Keratinocyte (primary cell): ENCODE data around the gene AKR1E2. TPM values are rescaled to one million over a fixed set of nuclear protein-coding genes. Genes with fewer than 3 reads are reported as not detected.

Experiments used
- DNase-seq: peaks from one replicate; pipeline ENCODE4 v3.0.0-alpha.2; 2011; ENCODE audit warnings: low read depth, missing footprints, low spot score
- FAIRE-seq: peaks from 2 replicates; lab custom pipeline; 2011; peaks lifted over from hg19 to GRCh38; lab: Jason Lieb, UNC
- H2AFZ ChIP-seq: 2 replicates; pipeline ENCODE4 v1.6.0; 2012; ENCODE audit warnings: low read length, control low read depth, inconsistent platforms; ENCODE audit not compliant: control insufficient read depth
- H3K27ac ChIP-seq: 2 replicates; pipeline ENCODE4 v1.5.1; 2011; ENCODE audit warnings: low read length; ENCODE audit not compliant: control insufficient read depth, insufficient read depth
- H3K27me3 ChIP-seq: 3 replicates; pipeline ENCODE4 v1.6.0; 2011; ENCODE audit warnings: low read length; ENCODE audit not compliant: control insufficient read depth, insufficient read depth; ENCODE audit errors: extremely low read depth
- H3K36me3 ChIP-seq, 2 experiments: 2 replicates in 1 of 2; 3 replicates in 1 of 2; pipeline ENCODE4 v1.5.1; 2011; ENCODE audit warnings: low read length in 2 of 2, mild to moderate bottlenecking in 1 of 2; ENCODE audit not compliant: control insufficient read depth in 2 of 2, insufficient read depth in 2 of 2; ENCODE audit errors: extremely low read depth in 1 of 2
- H3K4me1 ChIP-seq: 3 replicates; pipeline ENCODE4 v1.5.1; 2011; ENCODE audit warnings: low read length; ENCODE audit not compliant: control insufficient read depth, insufficient read depth; ENCODE audit errors: extremely low read depth
- H3K4me2 ChIP-seq: 3 replicates; pipeline ENCODE4 v1.6.0; 2011; ENCODE audit warnings: low read depth, low read length; ENCODE audit not compliant: control insufficient read depth, insufficient read depth; ENCODE audit errors: extremely low read depth
- H3K4me3 ChIP-seq, 3 experiments: fragments of 200-600 bp in 1 of 3; sonication (generic) in 1 of 3; 2 replicates in 2 of 3; 3 replicates in 1 of 3; pipeline ENCODE4 v1.5.1; 2011 to 2016; ENCODE audit warnings: low read length in 3 of 3, mild to moderate bottlenecking in 3 of 3, control low read depth in 2 of 3, inconsistent platforms in 1 of 3, low read depth in 1 of 3, mixed read lengths in 1 of 3, mixed run types in 1 of 3, moderate library complexity in 1 of 3; ENCODE audit not compliant: control insufficient read depth in 2 of 3, insufficient read depth in 2 of 3; ENCODE audit errors: extremely low read depth in 1 of 3
- H3K79me2 ChIP-seq: 2 replicates; pipeline ENCODE4 v1.6.0; 2012; ENCODE audit warnings: low read length; ENCODE audit not compliant: control insufficient read depth, insufficient read depth
- H3K9ac ChIP-seq: 3 replicates; pipeline ENCODE4 v1.6.0; 2011; ENCODE audit warnings: low read length; ENCODE audit not compliant: control insufficient read depth, insufficient read depth; ENCODE audit errors: extremely low read depth
- H3K9me1 ChIP-seq: 3 replicates; pipeline ENCODE4 v1.6.0; 2011; ENCODE audit warnings: low read length; ENCODE audit not compliant: control insufficient read depth, insufficient read depth; ENCODE audit errors: extremely low read depth
- H3K9me3 ChIP-seq: 2 replicates; pipeline ENCODE4 v1.5.1; 2012; ENCODE audit warnings: low read depth, low read length; ENCODE audit not compliant: control insufficient read depth
- H4K20me1 ChIP-seq: 3 replicates; pipeline ENCODE4 v1.6.0; 2011; ENCODE audit warnings: low read length; ENCODE audit not compliant: control insufficient read depth, insufficient read depth; ENCODE audit errors: extremely low read depth
- CTCF ChIP-seq, 3 experiments: IDR thresholded peaks in 1 of 3; conservative IDR thresholded peaks in 1 of 3; optimal IDR thresholded peaks in 1 of 3; 2 replicates in 2 of 3; 3 replicates in 1 of 3; pipeline versions ENCODE3 to v1.5.1; 2011; ENCODE audit warnings: low read length in 3 of 3, mild to moderate bottlenecking in 3 of 3, moderate library complexity in 2 of 3, control low read depth in 1 of 3, inconsistent platforms in 1 of 3; ENCODE audit not compliant: insufficient read depth in 2 of 3; ENCODE audit errors: extremely low read depth in 1 of 3
- EZH2 ChIP-seq: IDR thresholded peaks from one replicate; pipeline ENCODE4 v1.6.1; 2012; ENCODE audit warnings: inconsistent platforms, mild to moderate bottlenecking, low read length, moderate library complexity
- dilution Hi-C: fragments of 300-500 bp; cut with MboI; formaldehyde crosslinking; loops from one replicate; pipeline ENCODE4 v1.7.0; 2020; ENCODE audit warnings: low sequenced_read_pairs; ENCODE audit not compliant: extremely low pct_ligation_motif_present
- polyA plus RNA-seq, 5 experiments: library from polyadenylated mRNA; depleted of rRNA in 3 of 5; stranded (reverse) in 3 of 5; stranded (forward) in 1 of 5; unstranded in 1 of 5; fragments of >200 nt; gene quantifications; 1 replicate in 1 of 5; 2 replicates in 3 of 5; 3 replicates in 1 of 5; pipeline versions ENCODE4 v1.2.1 to v1.2.3, GENCODE V29; 2011 to 2012; ENCODE audit warnings: missing spikeins in 2 of 5, low read depth in 1 of 5, low replicate concordance in 1 of 5

Gene AKR1E2
- polyA plus RNA-seq, 1 donor (not counting 4 experiments of a cell fraction or from before 2014, with no cell fraction given), result 1.9 TPM

GRCh38 chr10:4813023-4813422 is 13.0 kb upstream of the AKR1E2 start:
- peak; percentile 85 for FAIRE-seq

GRCh38 chr10:4813496-4813895 is 12.5 kb upstream of the AKR1E2 start:
- DNase-seq, result no peak
- H3K4me1 ChIP-seq, result peaks cover 9% of the 10 kb centered on the region
- peak overlapping the region; percentile 7 for H3K27ac ChIP-seq
- no peak overlapping the region for H3K4me3 ChIP-seq
- no peak overlapping the region for H3K9ac ChIP-seq
- no peaks in the 10 kb centered on the region for H3K9me3 ChIP-seq
- H2AFZ ChIP-seq, result no peak overlapping the region
- H3K9me1 ChIP-seq, result no peaks in the 10 kb centered on the region
- no peak overlapping the region for H3K4me2 ChIP-seq
- FAIRE-seq, result no peak
- TF ChIP-seq EZH2, result no peak
- TF ChIP-seq CTCF (optimal IDR thresholded peaks at IDR 0.05 in 1 of 3, IDR thresholded peaks at IDR 0.05 in 1 of 3, conservative IDR thresholded peaks at IDR 0.05 in 1 of 3; ENCODE audit: extremely low read depth in 1 of 3, insufficient read depth in 2 of 3, low read length in 3 of 3), result no peak
- no peaks in the 10 kb centered on the region for H3K27me3 ChIP-seq
- H3K79me2 ChIP-seq, result no peaks in the 10 kb centered on the region
- H3K36me3 ChIP-seq, result no peaks in the 10 kb centered on the region
- no peaks in the 10 kb centered on the region for H4K20me1 ChIP-seq
- dilution Hi-C loops, result no loop called here

More at GRCh38 chr10:4813023-4813422, 13.0 kb upstream of the AKR1E2 start:
- no peak overlapping the region for H3K4me3 ChIP-seq
- no peak for TF ChIP-seq CTCF (optimal IDR thresholded peaks at IDR 0.05 in 1 of 3, IDR thresholded peaks at IDR 0.05 in 1 of 3, conservative IDR thresholded peaks at IDR 0.05 in 1 of 3; ENCODE audit: extremely low read depth in 1 of 3, insufficient read depth in 2 of 3, low read length in 3 of 3)
- no peak for TF ChIP-seq EZH2
- no peaks in the 10 kb centered on the region for H4K20me1 ChIP-seq
- no peaks in the 10 kb centered on the region for H3K9me3 ChIP-seq
- H3K4me2 ChIP-seq, result no peak overlapping the region
- no peaks in the 10 kb centered on the region for H3K79me2 ChIP-seq
- peak; percentile 62 for DNase-seq
- H3K9me1 ChIP-seq, result no peaks in the 10 kb centered on the region
- no peaks in the 10 kb centered on the region for H3K27me3 ChIP-seq
- dilution Hi-C loops, result no loop called here
- peak overlapping the region; percentile 33 for H3K27ac ChIP-seq
- H3K9ac ChIP-seq, result no peak overlapping the region
- H3K4me1 ChIP-seq, result peaks cover 14% of the 10 kb centered on the region
- no peak overlapping the region for H2AFZ ChIP-seq
- H3K36me3 ChIP-seq, result no peaks in the 10 kb centered on the region
